Endodermal cell (in vitro differentiated cells): ENCODE results near the gene FGF14. TPM values are rescaled to one million over a fixed set of nuclear protein-coding genes. Genes with fewer than 3 reads are reported as not detected.

Experiments used
- DNase-seq: peaks from one replicate; pipeline ENCODE4 v3.0.0-alpha.2; 2017
- H3K27ac ChIP-seq: 2 replicates; pipeline ENCODE4 v1.5.1; 2013; ENCODE audit warnings: mild to moderate bottlenecking, low read depth, low read length, moderate library complexity
- H3K27me3 ChIP-seq: 2 replicates; pipeline ENCODE4 v1.6.1; 2013; ENCODE audit warnings: mild to moderate bottlenecking, low read length, moderate library complexity; ENCODE audit not compliant: insufficient read depth, control insufficient read depth, poor library complexity, severe bottlenecking
- H3K36me3 ChIP-seq: 2 replicates; pipeline ENCODE4 v1.7.0; 2013; ENCODE audit warnings: mild to moderate bottlenecking, low read length, moderate library complexity; ENCODE audit not compliant: control insufficient read depth, insufficient read depth
- H3K4me1 ChIP-seq: one replicate; pipeline ENCODE4 v1.7.0; 2013; ENCODE audit warnings: low read length; ENCODE audit not compliant: control insufficient read depth, insufficient read depth
- H3K4me3 ChIP-seq: 2 replicates; pipeline ENCODE4 v1.5.1; 2013; ENCODE audit warnings: mild to moderate bottlenecking, low read length, moderate library complexity
- H3K9ac ChIP-seq: 2 replicates; pipeline ENCODE4 v1.6.1; 2013; ENCODE audit warnings: mild to moderate bottlenecking, low read length, moderate library complexity; ENCODE audit not compliant: poor library complexity, severe bottlenecking; ENCODE audit errors: extremely low read depth
- H3K9me3 ChIP-seq: 2 replicates; pipeline ENCODE4 v1.6.1; 2013; ENCODE audit warnings: mild to moderate bottlenecking, low read length, moderate library complexity; ENCODE audit not compliant: control insufficient read depth
- H3K27ac Mint-ChIP-seq: 2 replicates; pipeline ENCODE4 v1.8.0; 2020; ENCODE audit warnings: mixed read lengths
- H3K27me3 Mint-ChIP-seq: 2 replicates; pipeline ENCODE4 v1.8.0; 2021; ENCODE audit warnings: mild to moderate bottlenecking, mixed read lengths; ENCODE audit not compliant: insufficient read depth
- H3K36me3 Mint-ChIP-seq: 2 replicates; pipeline ENCODE4 v1.8.0; 2020; ENCODE audit warnings: low read depth, mixed read lengths
- H3K4me1 Mint-ChIP-seq: 2 replicates; pipeline ENCODE4 v1.8.0; 2020; ENCODE audit warnings: mixed read lengths
- H3K4me3 Mint-ChIP-seq: 2 replicates; pipeline ENCODE4 v1.8.0; 2020; ENCODE audit warnings: mild to moderate bottlenecking, moderate library complexity, mixed read lengths
- H3K9me3 Mint-ChIP-seq: 2 replicates; pipeline ENCODE4 v1.8.0; 2020; ENCODE audit warnings: mild to moderate bottlenecking, mixed read lengths
- WGBS, 2 experiments: methylation state at CpG; one replicate each; pipeline versions ENCODE4 v1.1.5 to v1.1.7; 2013; ENCODE audit warnings: missing lambda C conversion rate in 2 of 2, mixed read lengths in 1 of 2; ENCODE audit not compliant: insufficient coverage in 1 of 2, insufficient read length in 1 of 2; 5-methylcytosine and 5-hydroxymethylcytosine counted together
- total RNA-seq, 2 donors: library from RNA; stranded (reverse); fragmentation: NEBNext Ultra II Directional in 1 of 2; extraction: Animal tissue kit (Norgen Biotek cat#: 25700) in 1 of 2; gene quantifications; 2 replicates in 1 of 2; 3 replicates in 1 of 2; pipeline ENCODE4 v1.2.1, GENCODE V29; 2021
- TF ChIP-seq, protein P1 (sequence below): fragments of 200-600 bp; sonication (generic); conservative IDR thresholded peaks from 2 replicates; pipeline ENCODE4 v1.5.0; 2021; ENCODE audit warnings: antibody characterized with exemption, mild to moderate bottlenecking

Gene FGF14
- total RNA-seq, 2 donors from 2014 or later = 0.15 to 0.26 TPM

GRCh38 chr13:102117175-102117831 lies 284.5 kb downstream of the FGF14 start:
- no peak for DNase-seq
- H3K9me3 Mint-ChIP-seq = no peaks in the 10 kb centered on the region
- H3K4me1 Mint-ChIP-seq = peaks cover 5% of the 10 kb centered on the region
- no peak overlapping the region for H3K4me3 ChIP-seq
- no peak overlapping the region for H3K27ac Mint-ChIP-seq
- WGBS, 2 experiments = 90 to 96% methylated on average over 4 to 7 of the region's 7 CpGs
- no peaks in the 10 kb centered on the region for H3K4me1 ChIP-seq
- H3K36me3 ChIP-seq = no peaks in the 10 kb centered on the region
- TF ChIP-seq, protein P1, sequence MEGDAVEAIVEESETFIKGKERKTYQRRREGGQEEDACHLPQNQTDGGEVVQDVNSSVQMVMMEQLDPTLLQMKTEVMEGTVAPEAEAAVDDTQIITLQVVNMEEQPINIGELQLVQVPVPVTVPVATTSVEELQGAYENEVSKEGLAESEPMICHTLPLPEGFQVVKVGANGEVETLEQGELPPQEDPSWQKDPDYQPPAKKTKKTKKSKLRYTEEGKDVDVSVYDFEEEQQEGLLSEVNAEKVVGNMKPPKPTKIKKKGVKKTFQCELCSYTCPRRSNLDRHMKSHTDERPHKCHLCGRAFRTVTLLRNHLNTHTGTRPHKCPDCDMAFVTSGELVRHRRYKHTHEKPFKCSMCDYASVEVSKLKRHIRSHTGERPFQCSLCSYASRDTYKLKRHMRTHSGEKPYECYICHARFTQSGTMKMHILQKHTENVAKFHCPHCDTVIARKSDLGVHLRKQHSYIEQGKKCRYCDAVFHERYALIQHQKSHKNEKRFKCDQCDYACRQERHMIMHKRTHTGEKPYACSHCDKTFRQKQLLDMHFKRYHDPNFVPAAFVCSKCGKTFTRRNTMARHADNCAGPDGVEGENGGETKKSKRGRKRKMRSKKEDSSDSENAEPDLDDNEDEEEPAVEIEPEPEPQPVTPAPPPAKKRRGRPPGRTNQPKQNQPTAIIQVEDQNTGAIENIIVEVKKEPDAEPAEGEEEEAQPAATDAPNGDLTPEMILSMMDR = no peak
- H3K4me3 Mint-ChIP-seq = no peak overlapping the region
- no peaks in the 10 kb centered on the region for H3K9me3 ChIP-seq
- no peaks in the 10 kb centered on the region for H3K27me3 Mint-ChIP-seq
- no peaks in the 10 kb centered on the region for H3K36me3 Mint-ChIP-seq
- no peak overlapping the region for H3K9ac ChIP-seq
- no peak overlapping the region for H3K27ac ChIP-seq
- H3K27me3 ChIP-seq = no peaks in the 10 kb centered on the region

- H3K9me3 ChIP-seq = no peaks in the 10 kb centered on the region
- H3K27ac Mint-ChIP-seq = no peak overlapping the region
- peaks cover 1% of the 10 kb centered on the region for H3K27me3 Mint-ChIP-seq
- no peaks in the 10 kb centered on the region for H3K9me3 Mint-ChIP-seq
- H3K36me3 Mint-ChIP-seq = no peaks in the 10 kb centered on the region
- WGBS, 2 experiments = 84 to 88% methylated on average over 3 of the region's 3 CpGs
- H3K27ac ChIP-seq = no peak overlapping the region
- DNase-seq = no peak
- H3K27me3 ChIP-seq = no peaks in the 10 kb centered on the region
- no peak overlapping the region for H3K9ac ChIP-seq
- no peaks in the 10 kb centered on the region for H3K4me1 Mint-ChIP-seq
- no peaks in the 10 kb centered on the region for H3K36me3 ChIP-seq
- no peak overlapping the region for H3K4me3 Mint-ChIP-seq
- no peaks in the 10 kb centered on the region for H3K4me1 ChIP-seq
- no peak overlapping the region for H3K4me3 ChIP-seq
- TF ChIP-seq, protein P1 = no peak
Measured at GRCh38 chr13:102103469-102103868, 298.4 kb downstream of the FGF14 start.

DNA sequence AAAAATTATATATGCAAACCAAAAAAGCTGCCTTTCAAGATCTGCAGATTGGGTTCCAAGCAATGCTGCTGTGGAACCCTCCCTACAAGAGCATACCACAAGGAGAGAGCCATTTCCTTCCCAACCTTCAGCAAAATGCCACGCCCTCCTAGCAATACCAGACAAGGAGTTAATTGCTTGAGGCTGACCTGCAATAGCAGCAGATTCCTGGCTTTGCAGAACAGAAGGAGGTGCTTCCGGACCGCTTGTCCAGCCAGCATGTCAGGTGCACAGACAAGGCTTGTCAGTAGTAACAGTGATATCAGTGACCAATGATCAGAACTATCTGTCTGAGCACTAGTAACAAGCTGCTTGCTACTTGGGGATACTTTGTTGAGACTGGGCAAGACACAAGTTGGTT lies 301.6 kb downstream of the FGF14 start:
- Mint-ChIP-seq H3K36me3 (no peaks in the 10 kb centered on the region), H3K4me1 (no peaks in the 10 kb centered on the region), H3K9me3 (no peaks in the 10 kb centered on the region), H3K27ac (no peak overlapping the region), H3K4me3 (no peak overlapping the region), H3K27me3 (peaks cover 1% of the 10 kb centered on the region)
- Histone ChIP-seq H3K9ac (no peak overlapping the region), H3K27ac (no peak overlapping the region), H3K9me3 (no peaks in the 10 kb centered on the region), H3K27me3 (no peaks in the 10 kb centered on the region), H3K4me1 (no peaks in the 10 kb centered on the region), H3K36me3 (no peaks in the 10 kb centered on the region), H3K4me3 (no peak overlapping the region)
- 84 to 100% methylated on average over 2 to 3 of the region's 3 CpGs for WGBS, 2 experiments
- DNase-seq = no peak
- TF ChIP-seq, protein P1 = no peak
